Right lobe of liver (tissue), 4 donors: ENCODE results near the gene DOCK2.

Source experiments
- CTCF ChIP-seq, 4 donors: fragments of 200-600 bp in 3 of 4; fragments of 450-650 bp in 1 of 4; IDR thresholded peaks; one replicate each; pipeline versions ENCODE4 v1.5.1 to v1.8.0; 2016 to 2022; ENCODE audit warnings: antibody characterized with exemption in 4 of 4, mild to moderate bottlenecking in 2 of 4
- POLR2A ChIP-seq: fragments of 450-650 bp; IDR thresholded peaks from one replicate; pipeline ENCODE4 v1.6.1; 2017; ENCODE audit warnings: antibody characterized with exemption, mild to moderate bottlenecking
- donor health status: DM: no; HTN: no; CAD: no.
- donor health status: DM: no; HTN: no; CAD: no.
- donor health status: DM: no; HTN: yes; CAD: no.

DNA sequence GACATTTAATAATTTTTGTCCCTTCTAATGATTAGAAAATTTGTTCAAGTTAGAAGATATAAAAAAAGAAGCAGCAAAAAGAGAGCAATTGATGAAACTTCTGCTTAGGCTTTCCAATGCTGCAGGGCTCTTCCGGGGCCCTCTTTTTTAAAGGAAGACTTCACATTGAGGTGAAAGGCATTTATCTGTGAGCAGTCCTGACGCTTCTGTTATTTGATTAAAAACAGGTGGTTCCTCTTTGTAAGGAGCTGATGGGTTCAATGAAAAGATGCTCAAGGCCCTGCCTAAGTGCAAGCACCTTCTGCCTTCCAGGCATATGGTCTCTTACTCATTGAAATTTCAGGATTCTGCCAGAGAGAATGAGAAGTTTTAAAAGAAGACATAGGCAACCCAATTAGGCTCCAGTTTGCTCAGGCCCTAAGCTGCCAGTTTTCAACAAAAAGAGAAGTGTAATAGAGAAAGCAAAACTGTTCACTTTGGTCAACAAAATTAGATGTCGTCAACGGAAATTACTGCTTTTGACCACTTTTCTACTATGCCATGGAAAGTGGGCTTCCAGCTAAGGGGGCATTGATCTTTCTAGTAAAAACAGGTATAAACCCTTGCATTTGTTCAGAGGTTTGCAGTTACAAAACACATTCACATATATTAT lies 243.1 kb downstream of the DOCK2 start:
- TF ChIP-seq CTCF (IDR thresholded peaks at IDR 0.05): no peak
- TF ChIP-seq POLR2A: no peak
